Caco-2 (cell line): Measurements from ENCODE around the gene MYO16. TPM values are rescaled to one million over a fixed set of nuclear protein-coding genes. Genes with fewer than 3 reads are reported as not detected.
A peak's percentile ranks its signal among the peaks of the same experiment; 100 is the strongest.

Experiments used
- BruUV-seq: library from RNA; stranded (reverse); fragments of 400-500 nt; replicated peaks from 2 replicates; lab custom pipeline; 2021; lab: Mats Ljungman, UMichigan
- CTCF ChIA-PET: fragments of 300-600 bp; sonication (Branson Sonifier 250); formaldehyde crosslinking; loops from one replicate; lab custom pipeline; 2022; ENCODE audit warnings: antibody characterized with exemption; lab: Charles Lee
- POLR2A ChIA-PET: fragments of 300-600 bp; sonication (Branson Sonifier 250); formaldehyde crosslinking; loops from one replicate; lab custom pipeline; 2022; ENCODE audit warnings: antibody characterized with exemption; lab: Charles Lee
- DNase-seq, 2 experiments: peaks; one replicate each; pipeline versions ENCODE4 v3.0.0 to v3.0.0-alpha.2; 2020 to 2022
- H3K27me3 ChIP-seq: replicated peaks from 2 replicates; pipeline ENCODE4 v1.6.0; 2011; ENCODE audit warnings: low read length; ENCODE audit not compliant: control insufficient read depth, insufficient read depth
- H3K36me3 ChIP-seq: 2 replicates; pipeline ENCODE4 v1.5.1; 2011; ENCODE audit warnings: low read length; ENCODE audit not compliant: control insufficient read depth, insufficient read depth
- H3K4me1 ChIP-seq: fragments of 250-450 bp; sonication (Bioruptor Pico); 2 replicates; pipeline ENCODE4 v1.5.1; 2020; ENCODE audit warnings: mild to moderate bottlenecking
- H3K4me3 ChIP-seq: 2 replicates; pipeline ENCODE4 v1.5.1; 2011; ENCODE audit warnings: low read depth, mild to moderate bottlenecking, control low read depth, low read length
- H3K9me3 ChIP-seq: fragments of 250-450 bp; sonication (Bioruptor Pico); 2 replicates; pipeline ENCODE4 v1.5.1; 2020; ENCODE audit warnings: mild to moderate bottlenecking, moderate library complexity
- H3K27ac Mint-ChIP-seq: one replicate; pipeline ENCODE4 v1.8.0; 2022; ENCODE audit warnings: mixed read lengths; ENCODE audit not compliant: unreplicated experiment
- H3K27me3 Mint-ChIP-seq: one replicate; pipeline ENCODE4 v1.8.0; 2022; ENCODE audit warnings: mixed read lengths; ENCODE audit not compliant: insufficient read depth, unreplicated experiment
- H3K36me3 Mint-ChIP-seq: one replicate; pipeline ENCODE4 v1.8.0; 2022; ENCODE audit warnings: mild to moderate bottlenecking, mixed read lengths; ENCODE audit not compliant: insufficient read depth, unreplicated experiment
- H3K4me1 Mint-ChIP-seq: one replicate; pipeline ENCODE4 v1.8.0; 2022; ENCODE audit warnings: low read depth, mixed read lengths; ENCODE audit not compliant: unreplicated experiment
- H3K4me3 Mint-ChIP-seq: one replicate; pipeline ENCODE4 v1.8.0; 2022; ENCODE audit warnings: mild to moderate bottlenecking, moderate library complexity, mixed read lengths; ENCODE audit not compliant: unreplicated experiment
- H3K9me3 Mint-ChIP-seq: one replicate; pipeline ENCODE4 v1.8.0; 2022; ENCODE audit warnings: mixed read lengths; ENCODE audit not compliant: unreplicated experiment
- intact Hi-C: fragments of 100-400 bp; cut with micrococcal nuclease; formaldehyde crosslinking; loops from one replicate; pipeline ENCODE4 v1.10.0; 2022; ENCODE audit not compliant: unreplicated experiment
- total RNA-seq: library from RNA; stranded (reverse); gene quantifications from 2 replicates; pipeline ENCODE4 v1.2.3, GENCODE V29; 2022
- TF ChIP-seq, protein P1 (sequence below), 2 experiments: fragments of 200-600 bp in 1 of 2; IDR thresholded peaks; 1 replicate in 1 of 2; 2 replicates in 1 of 2; pipeline versions ENCODE4 v1.5.1 to v1.8.0; 2011 to 2022; ENCODE audit warnings: antibody characterized with exemption in 1 of 2, control low read depth in 1 of 2, inconsistent platforms in 1 of 2, low read depth in 1 of 2, low read length in 1 of 2, mild to moderate bottlenecking in 1 of 2, moderate library complexity in 1 of 2; ENCODE audit not compliant: insufficient read depth in 1 of 2, severe bottlenecking in 1 of 2, unreplicated experiment in 1 of 2

The MYO16 gene
- total RNA-seq, 1 experiment from 2014 or later, result not detected

GRCh38 chr13:109212650-109213049 lies 583.2 kb downstream of the MYO16 start:
- Histone ChIP-seq H3K27me3 (no peaks in the 10 kb centered on the region), H3K9me3 (no peaks in the 10 kb centered on the region), H3K4me1 (peaks cover 46% of the 10 kb centered on the region), H3K4me3 (no peak overlapping the region), H3K36me3 (no peaks in the 10 kb centered on the region)
- peak overlapping the region; percentile 78 for H3K27ac Mint-ChIP-seq
- H3K36me3 Mint-ChIP-seq, result no peaks in the 10 kb centered on the region
- CTCF ChIA-PET, result no interaction called here
- TF ChIP-seq, protein P1, sequence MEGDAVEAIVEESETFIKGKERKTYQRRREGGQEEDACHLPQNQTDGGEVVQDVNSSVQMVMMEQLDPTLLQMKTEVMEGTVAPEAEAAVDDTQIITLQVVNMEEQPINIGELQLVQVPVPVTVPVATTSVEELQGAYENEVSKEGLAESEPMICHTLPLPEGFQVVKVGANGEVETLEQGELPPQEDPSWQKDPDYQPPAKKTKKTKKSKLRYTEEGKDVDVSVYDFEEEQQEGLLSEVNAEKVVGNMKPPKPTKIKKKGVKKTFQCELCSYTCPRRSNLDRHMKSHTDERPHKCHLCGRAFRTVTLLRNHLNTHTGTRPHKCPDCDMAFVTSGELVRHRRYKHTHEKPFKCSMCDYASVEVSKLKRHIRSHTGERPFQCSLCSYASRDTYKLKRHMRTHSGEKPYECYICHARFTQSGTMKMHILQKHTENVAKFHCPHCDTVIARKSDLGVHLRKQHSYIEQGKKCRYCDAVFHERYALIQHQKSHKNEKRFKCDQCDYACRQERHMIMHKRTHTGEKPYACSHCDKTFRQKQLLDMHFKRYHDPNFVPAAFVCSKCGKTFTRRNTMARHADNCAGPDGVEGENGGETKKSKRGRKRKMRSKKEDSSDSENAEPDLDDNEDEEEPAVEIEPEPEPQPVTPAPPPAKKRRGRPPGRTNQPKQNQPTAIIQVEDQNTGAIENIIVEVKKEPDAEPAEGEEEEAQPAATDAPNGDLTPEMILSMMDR (IDR thresholded peaks at IDR 0.05; ENCODE audit: insufficient read depth in 1 of 2, low read depth in 1 of 2, low read length in 1 of 2, severe bottlenecking in 1 of 2, unreplicated experiment in 1 of 2), result no peak
- no TSS peak for BruUV-seq
- intact Hi-C loops, result loop anchor here (5.0 kb wide), 1 partner anchor 55 kb away; no protein-coding TSS in a partner anchor
- POLR2A ChIA-PET, result interaction anchor here (0.6 to 1.4 kb wide), 3 partner anchors 52 to 994 kb away, joined by 3 to 6 read pairs (median 4); partner anchors contain the start of gene ABHD13
- no peak for DNase-seq
- no peak overlapping the region for H3K4me3 Mint-ChIP-seq
- H3K9me3 Mint-ChIP-seq, result no peaks in the 10 kb centered on the region
- no peaks in the 10 kb centered on the region for H3K27me3 Mint-ChIP-seq
- peaks cover 26% of the 10 kb centered on the region for H3K4me1 Mint-ChIP-seq

DNA sequence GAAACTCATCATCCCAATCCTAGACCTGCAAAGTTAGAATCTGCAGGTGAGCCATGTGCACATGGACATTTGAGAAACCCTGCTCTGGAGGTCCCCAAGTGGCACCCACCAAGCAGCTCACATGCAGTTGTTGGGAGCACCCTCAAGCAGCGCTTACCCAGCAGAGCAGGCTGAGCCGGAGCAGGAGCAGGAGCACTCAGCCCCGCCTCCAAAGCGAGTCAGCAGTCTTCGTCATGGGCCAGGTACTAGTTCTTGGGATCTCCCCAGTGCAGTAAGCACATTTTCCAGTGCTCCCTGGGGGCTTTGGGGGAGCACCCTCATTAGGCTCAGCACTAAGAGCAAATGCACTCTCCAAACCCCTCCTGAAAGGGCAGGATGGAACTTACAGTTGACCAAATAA lies 584.3 kb downstream of the MYO16 start:
- Mint-ChIP-seq H3K4me3 (no peak overlapping the region), H3K4me1 (peaks cover 26% of the 10 kb centered on the region), H3K27ac (peak overlapping the region; percentile 78), H3K36me3 (no peaks in the 10 kb centered on the region), H3K9me3 (no peaks in the 10 kb centered on the region), H3K27me3 (no peaks in the 10 kb centered on the region)
- Histone ChIP-seq H3K4me1 (peaks cover 45% of the 10 kb centered on the region), H3K36me3 (no peaks in the 10 kb centered on the region), H3K4me3 (no peak overlapping the region), H3K27me3 (no peaks in the 10 kb centered on the region), H3K9me3 (no peaks in the 10 kb centered on the region)
- TF ChIP-seq, protein P1 (IDR thresholded peaks at IDR 0.05; ENCODE audit: insufficient read depth in 1 of 2, low read depth in 1 of 2, low read length in 1 of 2, severe bottlenecking in 1 of 2, unreplicated experiment in 1 of 2), result no peak
- intact Hi-C loops, result loop anchor here (5.0 kb wide), 1 partner anchor 56 kb away; no protein-coding TSS in a partner anchor
- ChIA-PET CTCF (no interaction called here), POLR2A (no interaction called here)
- no TSS peak for BruUV-seq
- no peak for DNase-seq

- Mint-ChIP-seq H3K27ac (peak overlapping the region; percentile 78), H3K36me3 (no peaks in the 10 kb centered on the region)
Measured at GRCh38 chr13:109214393-109214792, 585.0 kb downstream of the MYO16 start.

More at GRCh38 chr13:109214393-109214792, 585.0 kb downstream of the MYO16 start:
- Histone ChIP-seq H3K9me3 (no peaks in the 10 kb centered on the region), H3K36me3 (no peaks in the 10 kb centered on the region), H3K27me3 (no peaks in the 10 kb centered on the region), H3K4me3 (no peak overlapping the region), H3K4me1 (peaks cover 38% of the 10 kb centered on the region)
- CTCF ChIA-PET, result no interaction called here
- TF ChIP-seq, protein P1 (IDR thresholded peaks at IDR 0.05; ENCODE audit: insufficient read depth in 1 of 2, low read depth in 1 of 2, low read length in 1 of 2, severe bottlenecking in 1 of 2, unreplicated experiment in 1 of 2), result no peak
- POLR2A ChIA-PET, result no interaction called here
- no peaks in the 10 kb centered on the region for H3K27me3 Mint-ChIP-seq
- H3K9me3 Mint-ChIP-seq, result peaks cover 6% of the 10 kb centered on the region
- no peak overlapping the region for H3K4me3 Mint-ChIP-seq
- DNase-seq, result no peak
- peaks cover 26% of the 10 kb centered on the region for H3K4me1 Mint-ChIP-seq
- no TSS peak for BruUV-seq
- intact Hi-C loops, result loop anchor here (5.0 kb wide), 1 partner anchor 57 kb away; no protein-coding TSS in a partner anchor
